H1 (cell line): ENCODE measurements around the gene PBOV1. TPM values are rescaled to one million over a fixed set of nuclear protein-coding genes. Genes with fewer than 3 reads are reported as not detected.

Source experiments
- CTCF ChIA-PET: fragments of 300-600 bp; sonication (Branson Sonifier 250); formaldehyde crosslinking; loops from one replicate; lab custom pipeline; 2021; ENCODE audit not compliant: partially characterized antibody; lab: Charles Lee
- POLR2A ChIA-PET: fragments of 300-600 bp; sonication (Branson Sonifier 250); formaldehyde crosslinking; loops from one replicate; lab custom pipeline; 2021; ENCODE audit warnings: inconsistent platforms; ENCODE audit not compliant: partially characterized antibody; lab: Charles Lee
- DNase-seq, 2 experiments: peaks; one replicate each; pipeline versions ENCODE4 v3.0.0 to v3.0.0-alpha.2; 2010 to 2022; ENCODE audit warnings: low spot score in 2 of 2, low read depth in 1 of 2, mixed read lengths in 1 of 2
- FAIRE-seq: peaks from 2 replicates; lab custom pipeline; 2011; peaks lifted over from hg19 to GRCh38; lab: Jason Lieb, UNC
- H2AFZ ChIP-seq: 2 replicates; pipeline ENCODE4 v1.8.1; 2012; ENCODE audit warnings: low read length, inconsistent platforms
- H2AK5ac ChIP-seq: 2 replicates; pipeline ENCODE4 v1.6.1; 2013; ENCODE audit warnings: low read depth, low read length
- H2BK120ac ChIP-seq: replicated peaks from 2 replicates; pipeline ENCODE3; 2013; ENCODE audit warnings: low read depth, low read length, inconsistent platforms
- H2BK12ac ChIP-seq: 2 replicates; pipeline ENCODE4 v1.6.1; 2013; ENCODE audit warnings: low read depth, low read length
- H2BK15ac ChIP-seq: 2 replicates; pipeline ENCODE4 v1.6.1; 2013; ENCODE audit warnings: low read length
- H2BK20ac ChIP-seq: 2 replicates; pipeline ENCODE4 v1.6.1; 2013; ENCODE audit warnings: low read length
- H2BK5ac ChIP-seq: 2 replicates; pipeline ENCODE4 v1.6.1; 2013; ENCODE audit warnings: low read depth, low read length
- H3K14ac ChIP-seq: 2 replicates; pipeline ENCODE4 v1.6.1; 2013; ENCODE audit warnings: inconsistent platforms; ENCODE audit not compliant: insufficient read length
- H3K18ac ChIP-seq: 2 replicates; pipeline ENCODE4 v1.6.1; 2013; ENCODE audit warnings: low read length; ENCODE audit errors: extremely low read depth
- H3K23ac ChIP-seq: 2 replicates; pipeline ENCODE4 v1.6.1; 2013; ENCODE audit warnings: inconsistent platforms; ENCODE audit not compliant: insufficient read length
- H3K23me2 ChIP-seq: 2 replicates; pipeline ENCODE4 v1.6.1; 2013; ENCODE audit warnings: low read depth, low read length
- H3K27ac ChIP-seq: 2 replicates; pipeline ENCODE4 v1.6.1; 2011; ENCODE audit warnings: low read depth, low read length, inconsistent platforms
- H3K27me3 ChIP-seq, 4 experiments: replicated peaks in 1 of 4; 1 replicate in 1 of 4; 2 replicates in 3 of 4; pipeline versions ENCODE4 v1.6.1 to v1.8.1; 2011 to 2013; ENCODE audit warnings: low read length in 3 of 4, mild to moderate bottlenecking in 3 of 4, inconsistent platforms in 2 of 4, mixed read lengths in 2 of 4, moderate library complexity in 1 of 4; ENCODE audit not compliant: control insufficient read depth in 3 of 4, insufficient read depth in 3 of 4; ENCODE audit errors: extremely low read depth in 1 of 4
- H3K36me3 ChIP-seq, 4 experiments: 2 replicates each; pipeline versions ENCODE4 v1.6.1 to v1.8.1; 2011 to 2013; ENCODE audit warnings: mild to moderate bottlenecking in 4 of 4, low read length in 3 of 4, moderate library complexity in 2 of 4, control low read depth in 1 of 4, inconsistent platforms in 1 of 4; ENCODE audit not compliant: insufficient read depth in 4 of 4, control insufficient read depth in 2 of 4
- H3K4ac ChIP-seq: replicated peaks from 2 replicates; pipeline ENCODE3; 2013; ENCODE audit warnings: low read length, low read depth, mixed read lengths, inconsistent platforms; ENCODE audit not compliant: insufficient read length
- H3K4me1 ChIP-seq, 4 experiments: replicated peaks in 1 of 4; 1 replicate in 1 of 4; 2 replicates in 3 of 4; pipeline versions ENCODE4 v1.6.1 to v1.8.1; 2011 to 2013; ENCODE audit warnings: low read length in 3 of 4, inconsistent platforms in 2 of 4, mixed read lengths in 1 of 4; ENCODE audit not compliant: insufficient read depth in 4 of 4, control insufficient read depth in 3 of 4
- H3K4me2 ChIP-seq, 2 experiments: 2 replicates each; pipeline versions ENCODE4 v1.6.1 to v1.8.1; 2011 to 2013; ENCODE audit warnings: low read depth in 2 of 2, low read length in 2 of 2, control low read depth in 1 of 2, inconsistent platforms in 1 of 2, mild to moderate bottlenecking in 1 of 2; ENCODE audit not compliant: insufficient read depth in 1 of 2
- H3K4me3 ChIP-seq, 4 experiments: fragments of 200-600, 300-600 bp in 1 of 4; sonication (generic), shearing (Covaris generic), sonication (Bioruptor Twin) in 1 of 4; 2 replicates each; pipeline versions ENCODE4 v1.5.1 to v1.8.1; 2011 to 2016; ENCODE audit warnings: low read length in 4 of 4, low read depth in 3 of 4, control low read depth in 2 of 4, inconsistent platforms in 2 of 4, mild to moderate bottlenecking in 2 of 4, mixed read lengths in 1 of 4, moderate library complexity in 1 of 4; ENCODE audit not compliant: insufficient read depth in 2 of 4; ENCODE audit errors: extremely low read depth in 1 of 4
- H3K56ac ChIP-seq: replicated peaks from 2 replicates; pipeline ENCODE3; 2013; ENCODE audit warnings: low read depth, mild to moderate bottlenecking, mixed read lengths, low read length, inconsistent platforms; ENCODE audit not compliant: insufficient read length
- H3K79me1 ChIP-seq: 2 replicates; pipeline ENCODE4 v1.6.1; 2013; ENCODE audit warnings: low read depth, low read length, control low read depth
- H3K79me2 ChIP-seq, 2 experiments: 2 replicates each; pipeline versions ENCODE4 v1.6.1 to v1.8.1; 2012 to 2013; ENCODE audit warnings: low read length in 2 of 2, mild to moderate bottlenecking in 2 of 2, inconsistent platforms in 1 of 2; ENCODE audit not compliant: insufficient read depth in 2 of 2, control insufficient read depth in 1 of 2
- H3K9ac ChIP-seq, 4 experiments: replicated peaks in 1 of 4; 1 replicate in 1 of 4; 2 replicates in 3 of 4; pipeline versions ENCODE4 v1.6.1 to v1.8.1; 2011 to 2013; ENCODE audit warnings: low read depth in 3 of 4, low read length in 3 of 4, control low read depth in 2 of 4, mild to moderate bottlenecking in 2 of 4, moderate library complexity in 2 of 4, inconsistent platforms in 1 of 4; ENCODE audit errors: extremely low read depth in 1 of 4
- H3K9me3 ChIP-seq, 2 experiments: 2 replicates each; pipeline versions ENCODE4 v1.6.1 to v1.8.1; 2012 to 2013; ENCODE audit warnings: mild to moderate bottlenecking in 2 of 2, moderate library complexity in 2 of 2, control low read depth in 1 of 2, inconsistent platforms in 1 of 2, low read depth in 1 of 2, low read length in 1 of 2, mixed read lengths in 1 of 2; ENCODE audit not compliant: insufficient read depth in 2 of 2
- H4K20me1 ChIP-seq, 2 experiments: replicated peaks in 1 of 2; 2 replicates each; pipeline versions ENCODE3 to v1.8.1; 2011 to 2013; ENCODE audit warnings: inconsistent platforms in 2 of 2, low read length in 2 of 2, mild to moderate bottlenecking in 1 of 2; ENCODE audit not compliant: insufficient read depth in 2 of 2, control insufficient read depth in 1 of 2
- H4K5ac ChIP-seq: 2 replicates; pipeline ENCODE4 v1.6.1; 2013; ENCODE audit warnings: low read length, low read depth, mixed read lengths, inconsistent platforms; ENCODE audit not compliant: insufficient read length
- H4K8ac ChIP-seq: 2 replicates; pipeline ENCODE4 v1.8.0; 2013; ENCODE audit warnings: mild to moderate bottlenecking, moderate library complexity, low read length, inconsistent platforms; ENCODE audit not compliant: insufficient read depth; ENCODE audit errors: extremely low read depth
- H4K91ac ChIP-seq: replicated peaks from 2 replicates; pipeline ENCODE3; 2013; ENCODE audit warnings: low read length, mixed read lengths, inconsistent platforms; ENCODE audit not compliant: insufficient read length
- ATF2 ChIP-seq: IDR thresholded peaks from 2 replicates; pipeline ENCODE4 v1.6.1; 2012; ENCODE audit warnings: low read length, inconsistent platforms
- BCL11A ChIP-seq, 2 experiments: IDR thresholded peaks; one replicate each; pipeline ENCODE4 v1.6.1; 2011; ENCODE audit warnings: low read depth in 2 of 2, low read length in 2 of 2, mild to moderate bottlenecking in 2 of 2
- CBX8 ChIP-seq: fragments of 300-800, 300-1000 bp; sonication (generic); IDR thresholded peaks from 2 replicates; pipeline ENCODE4 v1.7.1; 2016; ENCODE audit warnings: low read depth, low read length, borderline replicate concordance
- CHD2 ChIP-seq: IDR thresholded peaks from 2 replicates; pipeline ENCODE4 v1.6.1; 2012; ENCODE audit warnings: low read length, improper control_type of control experiment
- GABPA ChIP-seq: IDR thresholded peaks from 2 replicates; pipeline ENCODE4 v1.6.1; 2011; ENCODE audit warnings: mild to moderate bottlenecking, low read length, moderate library complexity, borderline replicate concordance; ENCODE audit not compliant: insufficient read depth
- JUND ChIP-seq: IDR thresholded peaks from 2 replicates; pipeline ENCODE4 v1.6.1; 2011; ENCODE audit warnings: mild to moderate bottlenecking, improper control_type of control experiment, low read length
- KDM4A ChIP-seq: IDR thresholded peaks from one replicate; pipeline ENCODE4 v1.7.1; 2012; ENCODE audit warnings: low read depth, mild to moderate bottlenecking, moderate library complexity, low read length, inconsistent platforms; ENCODE audit not compliant: severe bottlenecking
- RAD21 ChIP-seq, 2 experiments: IDR thresholded peaks in 1 of 2; conservative IDR thresholded peaks in 1 of 2; 2 replicates each; pipeline ENCODE4 v1.6.1; 2011; ENCODE audit warnings: low read depth in 2 of 2, low read length in 2 of 2, improper control_type of control experiment in 1 of 2, inconsistent platforms in 1 of 2, mild to moderate bottlenecking in 1 of 2, moderate library complexity in 1 of 2
- RNF2 ChIP-seq: fragments of 200-900, 300-1000 bp; sonication (generic); IDR thresholded peaks from 2 replicates; pipeline ENCODE4 v1.7.1; 2016; ENCODE audit warnings: borderline replicate concordance, low read depth, mild to moderate bottlenecking, antibody characterized with exemption, low read length; ENCODE audit not compliant: poor library complexity, severe bottlenecking; ENCODE audit errors: missing control alignments
- RXRA ChIP-seq: IDR thresholded peaks from 2 replicates; pipeline ENCODE4 v1.6.1; 2011; ENCODE audit warnings: low read depth, mild to moderate bottlenecking, low read length, moderate library complexity; ENCODE audit not compliant: insufficient read depth
- TCF12 ChIP-seq: IDR thresholded peaks from 2 replicates; pipeline ENCODE4 v1.6.1; 2011; ENCODE audit warnings: low read depth, mild to moderate bottlenecking, low read length
- WGBS, 2 experiments: shearing (Covaris generic) in 1 of 2; methylation state at CpG; one replicate each; pipeline versions ENCODE4 v1.1.6 to v1.1.7; 2013 to 2015; ENCODE audit warnings: low lambda C conversion rate in 2 of 2, mixed read lengths in 2 of 2, inconsistent platforms in 1 of 2, low coverage in 1 of 2, missing lambda C conversion rate in 1 of 2; ENCODE audit not compliant: insufficient replicate concordance in 2 of 2, insufficient coverage in 1 of 2, insufficient read length in 1 of 2; ENCODE audit errors: extremely low coverage in 1 of 2, missing lambda C conversion rate in 1 of 2; 5-methylcytosine and 5-hydroxymethylcytosine counted together
- polyA plus RNA-seq, 7 experiments: library from polyadenylated mRNA; depleted of rRNA in 3 of 7; stranded (reverse) in 5 of 7; unstranded in 2 of 7; fragments of >200 nt in 5 of 7; fragments of 200-250 nt in 2 of 7; gene quantifications; 1 replicate in 5 of 7; 2 replicates in 1 of 7; 4 replicates in 1 of 7; pipeline versions ENCODE4 v1.2.1 to v1.2.3, GENCODE V29; 2011 to 2013; ENCODE audit warnings: missing spikeins in 2 of 7, mixed read lengths in 2 of 7
- total RNA-seq: library from RNA; stranded (reverse); fragmentation: NEBNext Ultra II Directional; extraction: Animal tissue kit (Norgen Biotek cat#: 25700); gene quantifications from 2 replicates; pipeline ENCODE4 v1.2.1, GENCODE V29; 2021

The PBOV1 gene
- total and polyA plus RNA-seq, 2 of the 8 experiments (the other 6 are each of a cell fraction or from before 2014, with no cell fraction given), result not detected

GRCh38 chr6:138201836-138202235 is 16.5 kb downstream of the PBOV1 start:
- no peaks in the 10 kb centered on the region for H3K23me2 ChIP-seq
- H3K4me1 ChIP-seq, result peaks cover 0 to 11% (median 4%) of the 10 kb centered on the region in 4 experiments; a peak in 3 of 7 replicates
- H3K4me2 ChIP-seq, result no peak overlapping the region
- no peak for DNase-seq
- no peaks in the 10 kb centered on the region; a peak in 1 of 4 replicates for H3K79me2 ChIP-seq
- H2AFZ ChIP-seq, result no peak overlapping the region
- H2AK5ac ChIP-seq, result no peak overlapping the region
- H4K8ac ChIP-seq, result no peak overlapping the region
- ChIA-PET CTCF (interaction anchor here (1.0 kb wide), 1 partner anchor 8 kb away, joined by 4 read pairs; no protein-coding TSS in a partner anchor), POLR2A (no interaction called here)
- H3K4me3 ChIP-seq, result no peak overlapping the region
- H3K4ac ChIP-seq, result no peak overlapping the region
- no peak for FAIRE-seq
- no peak overlapping the region for H3K14ac ChIP-seq
- 94% methylated on average over 4 of the region's 4 CpGs; no CpG with 5 or more reads in 1 of the 2 experiments for WGBS, 2 experiments
- H3K9ac ChIP-seq, result no peak overlapping the region
- H2BK20ac ChIP-seq, result no peak overlapping the region
- H2BK5ac ChIP-seq, result no peak overlapping the region
- no peak overlapping the region for H3K23ac ChIP-seq
- no peak overlapping the region for H2BK120ac ChIP-seq
- no peak overlapping the region for H4K5ac ChIP-seq
- no peaks in the 10 kb centered on the region for H3K9me3 ChIP-seq
- H3K79me1 ChIP-seq, result no peaks in the 10 kb centered on the region
- H4K91ac ChIP-seq, result no peak overlapping the region
- no peak overlapping the region for H3K56ac ChIP-seq
- H2BK15ac ChIP-seq, result no peak overlapping the region
- H3K27me3 ChIP-seq, result no peaks in the 10 kb centered on the region
- H3K18ac ChIP-seq, result no peak overlapping the region
- no peak overlapping the region for H3K27ac ChIP-seq
- no peak for TF ChIP-seq GABPA
- no peak for TF ChIP-seq CBX8
- TF ChIP-seq RNF2, result no peak
- TF ChIP-seq ATF2, result no peak
- TF ChIP-seq CHD2, result no peak
- no peak for TF ChIP-seq KDM4A
- no peak for TF ChIP-seq BCL11A (IDR thresholded peaks at IDR 0.05; ENCODE audit: low read depth in 2 of 2, low read length in 2 of 2)
- TF ChIP-seq RAD21 (IDR thresholded peaks at IDR 0.05 in 1 of 2, conservative IDR thresholded peaks at IDR 0.05 in 1 of 2; ENCODE audit: low read depth in 2 of 2, low read length in 2 of 2), result no peak
- no peak for TF ChIP-seq RXRA
- TF ChIP-seq TCF12, result no peak
- TF ChIP-seq JUND, result no peak
- H3K36me3 ChIP-seq, result no peaks in the 10 kb centered on the region; a peak in 1 of 8 replicates
- H4K20me1 ChIP-seq, result no peaks in the 10 kb centered on the region
- H2BK12ac ChIP-seq, result no peak overlapping the region
